ENCODE measurements around the gene BRD7. TPM values are rescaled to one million over a fixed set of nuclear protein-coding genes. Genes with fewer than 3 reads are reported as not detected.

Gene BRD7
- total and polyA plus RNA-seq, 2 experiments from 2014 or later, result 51.2 to 51.3 TPM

DNA sequence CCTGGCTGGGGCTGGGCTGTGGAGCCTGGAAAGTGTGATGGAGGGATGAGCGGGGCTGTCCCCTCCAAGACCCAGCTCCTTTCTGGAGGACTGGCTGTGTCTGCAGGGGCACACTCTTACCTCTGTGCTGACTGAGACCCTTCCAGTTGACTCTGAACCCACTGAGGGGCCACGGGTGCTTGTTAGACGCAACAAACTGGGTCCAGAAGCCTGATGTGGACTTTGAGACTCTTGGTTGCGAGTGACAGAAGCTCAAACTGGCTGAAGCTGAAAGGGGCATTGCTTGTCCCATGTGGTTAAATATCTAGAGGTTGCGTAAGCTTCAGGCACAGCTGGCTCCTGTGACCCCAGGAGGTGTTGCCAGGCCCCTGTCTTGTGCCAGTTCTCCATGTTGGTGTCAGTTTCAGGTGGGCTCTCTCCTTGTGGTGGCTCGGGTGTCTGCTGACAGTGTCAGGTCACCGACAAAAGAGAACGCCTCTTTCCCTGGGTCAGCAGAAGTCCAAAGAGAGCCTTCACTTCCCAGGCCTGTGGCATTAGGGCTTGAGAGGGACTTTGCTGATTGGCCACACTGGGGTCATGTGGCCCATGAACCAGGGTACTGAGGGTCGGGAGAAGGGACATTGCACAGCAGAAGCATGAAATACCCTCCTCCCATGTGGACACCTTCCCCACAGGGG is 85.7 kb downstream of the BRD7 start:
- Histone ChIP-seq H3K4me2 (no peak overlapping the region), H3K27ac (no peak overlapping the region)
- 85% methylated on average over 9 of the region's 9 CpGs for WGBS (ENCODE audit: low lambda C conversion rate, missing lambda C conversion rate)

GRCh38 chr16:50282010-50282538 is 86.7 kb downstream of the BRD7 start:
- H3K9me2 ChIP-seq (replicated peaks; ENCODE audit: insufficient read depth), result no peaks in the 10 kb centered on the region
- no peaks in the 10 kb centered on the region for H3K27me3 ChIP-seq
- no peak overlapping the region for H3K4me3 ChIP-seq
- H3K79me2 ChIP-seq, result no peaks in the 10 kb centered on the region
- no peak overlapping the region for H2AFZ ChIP-seq
- H3K9me3 ChIP-seq (ENCODE audit: low read depth), result no peaks in the 10 kb centered on the region
- no peak overlapping the region for H3K4me2 ChIP-seq
- TF ChIP-seq EZH2phosphoT487 (IDR thresholded peaks at IDR 0.05; ENCODE audit: low read depth, severe bottlenecking, unreplicated experiment) (no peak), EZH2 (IDR thresholded peaks at IDR 0.05; ENCODE audit: borderline replicate concordance) (no peak)
- TF ChIP-seq, protein P1, sequence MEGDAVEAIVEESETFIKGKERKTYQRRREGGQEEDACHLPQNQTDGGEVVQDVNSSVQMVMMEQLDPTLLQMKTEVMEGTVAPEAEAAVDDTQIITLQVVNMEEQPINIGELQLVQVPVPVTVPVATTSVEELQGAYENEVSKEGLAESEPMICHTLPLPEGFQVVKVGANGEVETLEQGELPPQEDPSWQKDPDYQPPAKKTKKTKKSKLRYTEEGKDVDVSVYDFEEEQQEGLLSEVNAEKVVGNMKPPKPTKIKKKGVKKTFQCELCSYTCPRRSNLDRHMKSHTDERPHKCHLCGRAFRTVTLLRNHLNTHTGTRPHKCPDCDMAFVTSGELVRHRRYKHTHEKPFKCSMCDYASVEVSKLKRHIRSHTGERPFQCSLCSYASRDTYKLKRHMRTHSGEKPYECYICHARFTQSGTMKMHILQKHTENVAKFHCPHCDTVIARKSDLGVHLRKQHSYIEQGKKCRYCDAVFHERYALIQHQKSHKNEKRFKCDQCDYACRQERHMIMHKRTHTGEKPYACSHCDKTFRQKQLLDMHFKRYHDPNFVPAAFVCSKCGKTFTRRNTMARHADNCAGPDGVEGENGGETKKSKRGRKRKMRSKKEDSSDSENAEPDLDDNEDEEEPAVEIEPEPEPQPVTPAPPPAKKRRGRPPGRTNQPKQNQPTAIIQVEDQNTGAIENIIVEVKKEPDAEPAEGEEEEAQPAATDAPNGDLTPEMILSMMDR (IDR thresholded peaks at IDR 0.05; ENCODE audit: poor library complexity), result no peak
- no peaks in the 10 kb centered on the region for H4K20me1 ChIP-seq (ENCODE audit: insufficient read depth, poor library complexity, severe bottlenecking)
- H3K36me3 ChIP-seq (replicated peaks; ENCODE audit: insufficient read depth, low read depth), result no peaks in the 10 kb centered on the region
- 74% methylated on average over 7 of the region's 7 CpGs for WGBS (ENCODE audit: low lambda C conversion rate, missing lambda C conversion rate)
- no peak overlapping the region for H3K27ac ChIP-seq
- peaks cover 2% of the 10 kb centered on the region for H3K4me1 ChIP-seq (ENCODE audit: insufficient read depth)
- no peak for DNase-seq (ENCODE audit: low spot score)

More for the DNA sequence above, 85.7 kb downstream of the BRD7 start:
- Histone ChIP-seq H3K27me3 (no peaks in the 10 kb centered on the region), H3K36me3 (replicated peaks; ENCODE audit: insufficient read depth, low read depth) (no peaks in the 10 kb centered on the region), H2AFZ (no peak overlapping the region), H3K4me1 (ENCODE audit: insufficient read depth) (peaks cover 2% of the 10 kb centered on the region), H3K4me3 (no peak overlapping the region), H4K20me1 (ENCODE audit: insufficient read depth, poor library complexity, severe bottlenecking) (no peaks in the 10 kb centered on the region), H3K9me2 (replicated peaks; ENCODE audit: insufficient read depth) (no peaks in the 10 kb centered on the region), H3K9me3 (ENCODE audit: low read depth) (no peaks in the 10 kb centered on the region), H3K79me2 (no peaks in the 10 kb centered on the region)
- no peak for DNase-seq (ENCODE audit: low spot score)
- TF ChIP-seq, protein P1 (IDR thresholded peaks at IDR 0.05; ENCODE audit: poor library complexity), result no peak
- no peak for TF ChIP-seq EZH2phosphoT487 (IDR thresholded peaks at IDR 0.05; ENCODE audit: low read depth, severe bottlenecking, unreplicated experiment)
- TF ChIP-seq EZH2 (IDR thresholded peaks at IDR 0.05; ENCODE audit: borderline replicate concordance), result no peak

DNA sequence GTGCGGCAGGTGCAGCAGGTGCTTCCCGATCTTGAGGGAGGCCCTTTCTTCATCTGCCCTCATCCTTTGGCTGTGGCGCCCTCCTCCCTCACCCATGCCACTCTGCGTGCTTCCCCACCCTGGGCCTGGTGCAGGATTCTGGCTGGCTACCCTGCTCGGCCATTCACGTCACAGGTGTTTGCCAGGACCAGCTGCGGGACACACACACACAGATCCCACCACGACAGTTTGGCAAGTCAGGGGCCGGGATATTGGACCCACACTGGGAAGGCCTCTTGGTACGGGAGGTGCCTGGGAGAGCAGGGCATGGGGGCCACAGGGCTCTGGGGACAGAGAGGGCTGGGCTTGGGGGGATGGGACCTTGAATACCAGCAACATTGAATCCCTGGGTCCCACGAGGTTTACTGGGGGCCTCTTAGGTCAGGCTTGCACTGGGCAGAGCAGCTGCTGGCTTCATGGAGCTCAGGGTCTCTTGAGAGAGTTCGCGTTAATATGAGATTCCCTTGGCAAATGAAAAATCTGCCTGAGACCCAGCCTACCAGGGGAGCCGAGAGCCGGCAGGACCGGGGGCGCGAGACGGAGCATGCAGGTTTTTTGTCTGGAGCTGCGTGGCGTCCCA is 87.3 kb downstream of the BRD7 start:
- no peaks in the 10 kb centered on the region for H3K79me2 ChIP-seq
- 94% methylated on average over 21 of the region's 21 CpGs for WGBS (ENCODE audit: low lambda C conversion rate, missing lambda C conversion rate)

More for the DNA sequence above, 87.3 kb downstream of the BRD7 start:
- Histone ChIP-seq H3K27ac (no peak overlapping the region), H3K9me2 (replicated peaks; ENCODE audit: insufficient read depth) (no peaks in the 10 kb centered on the region), H3K27me3 (no peaks in the 10 kb centered on the region), H4K20me1 (ENCODE audit: insufficient read depth, poor library complexity, severe bottlenecking) (no peaks in the 10 kb centered on the region), H3K4me1 (ENCODE audit: insufficient read depth) (peaks cover 2% of the 10 kb centered on the region), H3K4me2 (no peak overlapping the region), H3K36me3 (replicated peaks; ENCODE audit: insufficient read depth, low read depth) (no peaks in the 10 kb centered on the region), H3K9me3 (ENCODE audit: low read depth) (no peaks in the 10 kb centered on the region), H2AFZ (no peak overlapping the region), H3K4me3 (no peak overlapping the region)
- DNase-seq (ENCODE audit: low spot score), result no peak
- TF ChIP-seq EZH2phosphoT487 (IDR thresholded peaks at IDR 0.05; ENCODE audit: low read depth, severe bottlenecking, unreplicated experiment) (no peak), EZH2 (IDR thresholded peaks at IDR 0.05; ENCODE audit: borderline replicate concordance) (no peak)
- TF ChIP-seq, protein P1 (IDR thresholded peaks at IDR 0.05; ENCODE audit: poor library complexity), result no peak
